ENCODE results near the gene TNNI3.

Gene TNNI3

DNA sequence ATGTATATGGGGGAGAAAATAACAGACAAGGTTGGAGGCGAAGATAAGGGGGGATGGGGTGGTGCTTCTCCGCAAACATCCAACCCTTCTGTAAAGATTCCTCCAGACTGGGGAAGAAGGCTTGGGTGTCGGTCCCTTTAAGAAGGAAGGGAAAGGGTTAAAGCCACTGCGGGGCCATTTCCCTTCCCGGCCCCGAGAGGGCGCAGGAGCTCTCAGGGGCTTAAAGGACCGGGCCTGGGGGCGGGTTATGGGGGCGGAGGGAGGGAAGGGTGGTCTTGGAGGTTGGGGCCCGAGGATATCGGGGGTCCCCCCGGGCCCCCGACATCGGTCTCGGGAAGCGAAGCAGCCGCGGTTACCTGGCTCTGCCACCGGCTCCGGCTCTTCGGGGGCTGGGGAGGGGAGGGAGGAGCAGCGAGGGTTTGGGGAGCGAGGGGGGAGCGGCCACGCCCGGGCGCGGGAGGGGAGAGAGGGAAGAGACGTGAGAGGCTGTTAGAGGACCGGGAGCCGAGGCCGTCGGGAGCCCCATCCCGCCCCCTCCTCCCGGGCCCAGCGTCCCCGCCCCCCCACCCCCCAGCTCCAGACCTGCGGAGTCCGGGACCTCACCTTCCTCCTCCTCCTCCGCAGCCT, 11.3 kb downstream of the TNNI3 start:
- Histone ChIP-seq H3K4me3 (ENCODE audit: extremely low read depth, insufficient read depth, low read length, poor library complexity, severe bottlenecking) (peak overlapping the region; percentile 35), H3K9me3 (ENCODE audit: control insufficient read depth, low read length) (no peaks in the 10 kb centered on the region), H3K36me3 (ENCODE audit: control insufficient read depth, insufficient read depth, low read length) (no peaks in the 10 kb centered on the region), H3K27ac (ENCODE audit: low read depth, low read length, severe bottlenecking) (no peak overlapping the region), H3K4me1 (ENCODE audit: control insufficient read depth, insufficient read depth, low read length, poor library complexity, severe bottlenecking) (no peaks in the 10 kb centered on the region)
- 0% methylated on average over 12 to 15 of the region's 41 CpGs for WGBS, 2 experiments (ENCODE audit: insufficient coverage in 2 of 2)

DNA sequence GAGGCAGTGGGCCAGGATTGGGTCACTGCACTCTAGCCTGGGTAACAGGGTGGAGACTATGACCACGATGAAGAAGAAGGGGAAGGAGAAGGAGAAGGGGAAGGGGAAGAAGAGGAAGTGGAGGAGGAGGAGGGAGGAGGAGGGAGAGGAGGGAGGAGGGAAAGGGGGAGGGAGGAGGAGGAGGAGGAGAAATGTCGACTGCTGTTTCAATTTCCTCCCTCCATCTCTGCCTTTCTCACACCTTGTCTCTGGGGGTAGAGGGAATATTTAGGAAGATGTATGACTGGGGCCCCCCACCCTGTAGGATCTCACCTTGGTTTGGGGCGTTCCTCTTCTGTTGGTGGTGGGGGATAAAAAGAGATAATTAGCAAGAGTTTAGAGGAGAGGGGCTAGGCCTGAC, 12.3 kb downstream of the TNNI3 start:
- H3K27ac ChIP-seq (ENCODE audit: low read depth, low read length, severe bottlenecking), result no peak overlapping the region
- H3K4me3 ChIP-seq (ENCODE audit: extremely low read depth, insufficient read depth, low read length, poor library complexity, severe bottlenecking), result no peak overlapping the region
- no peaks in the 10 kb centered on the region for H3K36me3 ChIP-seq (ENCODE audit: control insufficient read depth, insufficient read depth, low read length)
- no peaks in the 10 kb centered on the region for H3K4me1 ChIP-seq (ENCODE audit: control insufficient read depth, insufficient read depth, low read length, poor library complexity, severe bottlenecking)
- no CpG with 5 or more reads among the region's 3 CpGs for WGBS, 2 experiments (ENCODE audit: insufficient coverage in 2 of 2)
- H3K9me3 ChIP-seq (ENCODE audit: control insufficient read depth, low read length), result no peaks in the 10 kb centered on the region

DNA sequence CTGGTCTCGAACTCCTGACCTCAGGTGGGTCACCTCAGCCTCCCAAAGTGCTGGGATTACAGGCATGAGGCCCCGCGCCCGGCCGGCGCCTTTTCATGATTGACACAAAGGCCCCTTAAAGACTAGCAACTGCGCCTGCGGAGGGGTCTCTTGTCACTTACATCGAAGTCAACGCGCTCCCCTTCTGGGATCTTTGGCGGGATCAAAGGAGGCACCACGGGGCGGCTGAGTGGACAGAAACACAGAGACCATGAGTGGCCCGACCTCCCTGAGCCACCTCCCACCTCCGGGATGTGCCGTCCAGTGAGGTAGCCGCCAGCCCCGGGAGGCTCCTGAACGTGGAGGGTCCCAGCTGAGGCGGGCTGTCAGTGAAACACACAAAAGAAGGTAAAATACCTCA, 15.8 kb downstream of the TNNI3 start:
- H3K36me3 ChIP-seq (ENCODE audit: control insufficient read depth, insufficient read depth, low read length), result no peaks in the 10 kb centered on the region
- no peak overlapping the region for H3K27ac ChIP-seq (ENCODE audit: low read depth, low read length, severe bottlenecking)
- no peak overlapping the region for H3K4me3 ChIP-seq (ENCODE audit: extremely low read depth, insufficient read depth, low read length, poor library complexity, severe bottlenecking)
- peaks cover 9% of the 10 kb centered on the region for H3K4me1 ChIP-seq (ENCODE audit: control insufficient read depth, insufficient read depth, low read length, poor library complexity, severe bottlenecking)
- WGBS, 2 experiments (ENCODE audit: insufficient coverage in 2 of 2), result 30 to 43% methylated on average over 14 to 15 of the region's 21 CpGs
- no peaks in the 10 kb centered on the region for H3K9me3 ChIP-seq (ENCODE audit: control insufficient read depth, low read length)

DNA sequence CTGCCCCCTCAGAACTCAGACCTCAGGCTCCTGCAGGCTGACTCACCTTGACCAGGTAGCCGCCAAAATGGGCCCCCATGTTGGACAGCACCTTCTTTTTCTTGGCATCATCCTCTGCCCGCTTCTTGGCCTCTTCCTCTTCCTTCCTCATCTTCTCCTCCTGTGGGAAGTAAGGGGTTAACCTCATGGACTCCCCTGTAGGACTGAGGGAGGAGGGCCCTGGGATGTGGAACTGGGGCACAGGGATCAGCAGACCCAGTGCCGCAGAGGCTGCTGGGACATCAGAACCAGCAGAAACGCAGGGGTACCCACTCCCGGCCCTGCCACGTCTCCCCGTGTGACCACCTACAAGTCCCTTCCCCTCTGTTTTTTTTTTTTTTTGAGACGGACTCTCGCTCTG, 19.6 kb downstream of the TNNI3 start:
- WGBS, 2 experiments (ENCODE audit: insufficient coverage in 2 of 2), result 83 to 86% methylated on average over 5 to 7 of the region's 9 CpGs
- Histone ChIP-seq H3K27ac (ENCODE audit: low read depth, low read length, severe bottlenecking) (no peak overlapping the region), H3K4me1 (ENCODE audit: control insufficient read depth, insufficient read depth, low read length, poor library complexity, severe bottlenecking) (peaks cover 10% of the 10 kb centered on the region), H3K36me3 (ENCODE audit: control insufficient read depth, insufficient read depth, low read length) (no peaks in the 10 kb centered on the region), H3K4me3 (ENCODE audit: extremely low read depth, insufficient read depth, low read length, poor library complexity, severe bottlenecking) (no peak overlapping the region), H3K9me3 (ENCODE audit: control insufficient read depth, low read length) (no peaks in the 10 kb centered on the region)

DNA sequence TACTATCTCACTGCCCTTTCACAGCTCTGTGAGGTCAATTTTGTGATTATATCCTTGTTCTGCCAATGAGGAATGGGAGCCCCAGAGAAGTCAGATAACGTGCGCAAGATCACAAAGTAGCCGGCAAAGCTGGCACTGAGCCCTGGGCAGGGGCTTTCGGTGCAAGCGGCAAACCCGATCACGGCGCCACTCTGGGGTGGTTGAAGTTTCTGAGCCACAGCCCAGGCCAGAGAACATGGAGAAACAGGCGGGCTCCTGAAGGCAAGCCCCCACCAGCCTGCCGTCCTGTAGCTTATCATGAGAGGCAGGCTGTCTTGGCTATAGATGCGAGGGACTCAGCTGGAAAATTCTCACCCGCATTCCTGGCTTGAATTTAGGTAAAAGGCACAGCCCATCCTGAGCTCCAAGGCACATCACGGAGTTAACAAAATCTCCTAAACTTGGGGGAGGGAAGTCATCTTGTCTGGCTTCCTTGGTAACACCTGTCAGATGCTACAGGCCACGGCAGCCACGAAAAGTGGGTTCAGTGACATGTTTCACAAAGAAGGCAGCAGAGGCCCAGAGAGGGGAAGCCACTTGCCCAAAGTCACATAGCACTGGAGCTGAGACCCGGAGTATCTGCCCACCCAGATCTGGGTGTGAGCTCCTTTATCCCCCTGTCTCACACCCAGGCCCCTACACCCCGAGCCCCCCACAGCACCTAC, 21.0 kb downstream of the TNNI3 start:
- WGBS, 2 experiments (ENCODE audit: insufficient coverage in 2 of 2), result 94 to 96% methylated on average over 17 of the region's 17 CpGs

DNA sequence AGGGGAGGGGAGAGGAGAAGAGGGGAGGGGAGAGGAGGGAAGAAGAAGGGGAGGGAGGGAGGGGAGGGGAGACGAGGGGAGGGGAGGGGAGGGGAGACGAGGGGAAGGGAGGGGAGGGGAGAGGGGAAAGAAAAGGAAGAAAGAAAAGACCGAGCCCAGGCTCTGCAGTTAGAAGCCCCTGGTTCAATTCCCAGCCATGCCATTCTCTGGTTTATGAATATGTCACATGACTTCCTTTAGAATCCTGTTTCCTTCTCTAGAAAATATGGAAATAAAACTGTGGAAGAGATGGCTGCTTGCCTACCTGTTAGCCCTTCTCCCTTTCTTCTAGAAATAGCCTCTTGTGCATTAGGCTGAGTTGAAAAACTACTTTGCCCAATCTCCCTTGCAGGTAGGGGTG, 22.8 kb downstream of the TNNI3 start:
- peaks cover 12% of the 10 kb centered on the region for H3K4me1 ChIP-seq (ENCODE audit: control insufficient read depth, insufficient read depth, low read length, poor library complexity, severe bottlenecking)
- no CpG with 5 or more reads among the region's 3 CpGs for WGBS, 2 experiments (ENCODE audit: insufficient coverage in 2 of 2)
- H3K4me3 ChIP-seq (ENCODE audit: extremely low read depth, insufficient read depth, low read length, poor library complexity, severe bottlenecking), result no peak overlapping the region
- H3K9me3 ChIP-seq (ENCODE audit: control insufficient read depth, low read length), result no peaks in the 10 kb centered on the region
- H3K27ac ChIP-seq (ENCODE audit: low read depth, low read length, severe bottlenecking), result no peak overlapping the region
- no peaks in the 10 kb centered on the region for H3K36me3 ChIP-seq (ENCODE audit: control insufficient read depth, insufficient read depth, low read length)

More for the DNA sequence above, 21.0 kb downstream of the TNNI3 start:
- H3K27ac ChIP-seq (ENCODE audit: low read depth, low read length, severe bottlenecking), result no peak overlapping the region
- H3K4me3 ChIP-seq (ENCODE audit: extremely low read depth, insufficient read depth, low read length, poor library complexity, severe bottlenecking), result no peak overlapping the region
- peaks cover 12% of the 10 kb centered on the region for H3K4me1 ChIP-seq (ENCODE audit: control insufficient read depth, insufficient read depth, low read length, poor library complexity, severe bottlenecking)
- H3K36me3 ChIP-seq (ENCODE audit: control insufficient read depth, insufficient read depth, low read length), result no peaks in the 10 kb centered on the region
- H3K9me3 ChIP-seq (ENCODE audit: control insufficient read depth, low read length), result no peaks in the 10 kb centered on the region

DNA sequence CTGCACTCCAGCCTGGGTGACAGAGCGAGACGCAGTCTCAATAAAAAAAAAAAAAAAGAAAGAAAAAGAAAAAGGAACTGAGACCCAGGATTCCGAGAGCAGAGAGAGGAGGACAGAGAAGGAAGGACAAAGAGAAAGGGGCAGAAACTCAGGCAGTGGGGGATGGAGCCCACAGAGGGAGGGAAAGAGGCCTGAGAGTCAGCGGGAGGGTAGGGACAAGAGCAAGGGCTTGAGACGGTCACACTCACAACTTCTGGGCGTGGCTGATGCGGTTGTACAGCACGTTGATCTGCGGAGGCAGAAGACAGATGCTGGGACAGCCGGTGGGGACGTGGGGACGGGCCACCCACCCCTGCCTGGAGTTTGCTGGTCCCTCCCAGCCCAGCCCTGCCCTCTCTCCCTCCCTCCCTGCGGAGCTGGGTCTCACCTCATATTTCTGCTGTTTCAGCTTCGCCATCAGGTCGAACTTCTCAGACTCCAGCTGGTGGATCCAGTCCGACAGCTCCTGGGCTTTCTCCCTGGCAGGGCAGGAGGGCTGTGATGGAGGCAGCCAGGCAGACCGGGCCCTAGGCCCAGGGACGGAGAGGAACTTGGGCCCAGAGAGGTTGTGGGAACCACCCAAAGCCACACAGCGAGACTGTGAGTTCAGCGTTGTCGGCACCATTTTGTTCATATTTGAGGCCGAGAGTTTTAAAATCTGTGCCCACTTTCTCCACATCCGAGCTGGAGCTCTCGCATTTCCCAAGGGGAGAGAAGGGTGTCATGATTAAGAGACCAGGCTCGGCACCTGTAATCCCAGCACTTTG, 23.7 kb downstream of the TNNI3 start:
- 87 to 88% methylated on average over 23 to 25 of the region's 25 CpGs for WGBS, 2 experiments (ENCODE audit: insufficient coverage in 2 of 2)
- peaks cover 12% of the 10 kb centered on the region for H3K4me1 ChIP-seq (ENCODE audit: control insufficient read depth, insufficient read depth, low read length, poor library complexity, severe bottlenecking)
- H3K36me3 ChIP-seq (ENCODE audit: control insufficient read depth, insufficient read depth, low read length), result no peaks in the 10 kb centered on the region
- H3K27ac ChIP-seq (ENCODE audit: low read depth, low read length, severe bottlenecking), result no peak overlapping the region
- no peak overlapping the region for H3K4me3 ChIP-seq (ENCODE audit: extremely low read depth, insufficient read depth, low read length, poor library complexity, severe bottlenecking)
- no peaks in the 10 kb centered on the region for H3K9me3 ChIP-seq (ENCODE audit: control insufficient read depth, low read length)

DNA sequence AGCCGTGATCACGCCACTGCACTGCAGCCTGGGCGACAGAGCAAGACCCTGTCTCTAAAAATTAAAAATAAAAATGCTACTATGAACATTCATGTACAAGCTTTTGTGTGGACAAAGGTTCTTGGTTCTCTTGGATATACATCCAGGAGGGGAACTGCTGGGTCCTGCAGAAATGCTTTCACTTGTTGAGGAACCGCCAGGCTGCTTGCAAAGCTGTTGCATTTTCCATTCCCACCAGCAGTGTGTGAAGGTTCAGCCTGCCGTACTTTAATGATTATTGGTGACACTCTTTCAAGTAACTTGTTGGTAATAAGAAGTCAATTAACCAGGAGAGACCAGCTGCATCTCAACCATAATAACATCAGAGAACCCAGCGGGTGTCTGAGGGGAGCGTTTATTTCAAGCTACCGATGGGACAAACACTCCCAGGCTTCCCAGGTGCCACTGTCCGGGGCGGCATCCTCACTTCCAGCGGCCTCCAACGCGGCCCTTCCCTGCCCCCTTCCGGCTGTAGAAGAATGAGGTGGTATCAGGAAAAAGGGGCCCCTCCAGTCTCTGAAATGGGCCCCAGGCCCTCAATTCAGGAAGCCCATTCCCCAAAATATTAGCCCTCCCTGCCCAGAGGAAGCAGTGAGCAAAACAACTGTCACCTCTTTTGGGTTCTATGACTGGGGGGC, 24.9 kb downstream of the TNNI3 start:
- 92 to 100% methylated on average over 3 to 7 of the region's 14 CpGs for WGBS, 2 experiments (ENCODE audit: insufficient coverage in 2 of 2)
- H3K27ac ChIP-seq (ENCODE audit: low read depth, low read length, severe bottlenecking), result no peak overlapping the region
- H3K4me3 ChIP-seq (ENCODE audit: extremely low read depth, insufficient read depth, low read length, poor library complexity, severe bottlenecking), result no peak overlapping the region
- no peaks in the 10 kb centered on the region for H3K9me3 ChIP-seq (ENCODE audit: control insufficient read depth, low read length)
- no peaks in the 10 kb centered on the region for H3K36me3 ChIP-seq (ENCODE audit: control insufficient read depth, insufficient read depth, low read length)
- peaks cover 3% of the 10 kb centered on the region for H3K4me1 ChIP-seq (ENCODE audit: control insufficient read depth, insufficient read depth, low read length, poor library complexity, severe bottlenecking)

DNA sequence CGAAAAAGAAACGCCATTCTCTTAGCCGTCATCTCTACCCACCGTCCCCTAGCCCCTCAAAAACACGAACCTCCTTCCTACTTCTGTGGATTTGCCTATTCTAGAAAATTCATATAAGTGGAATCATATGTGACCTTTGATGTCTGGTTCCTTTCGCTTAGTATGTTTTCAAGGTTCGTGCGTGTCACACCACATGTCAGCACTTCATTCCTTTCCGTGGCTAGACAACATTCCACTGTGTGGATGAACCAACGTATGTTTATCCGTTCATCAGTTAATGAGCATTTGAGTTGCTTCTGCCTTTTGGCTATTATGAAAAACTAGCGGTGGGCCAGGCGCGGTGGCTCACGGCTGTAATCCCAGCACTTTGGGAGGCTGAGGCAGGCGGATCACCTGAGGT, 26.1 kb downstream of the TNNI3 start:
- H3K4me1 ChIP-seq (ENCODE audit: control insufficient read depth, insufficient read depth, low read length, poor library complexity, severe bottlenecking), result peaks cover 2% of the 10 kb centered on the region
- no peaks in the 10 kb centered on the region for H3K9me3 ChIP-seq (ENCODE audit: control insufficient read depth, low read length)
- H3K4me3 ChIP-seq (ENCODE audit: extremely low read depth, insufficient read depth, low read length, poor library complexity, severe bottlenecking), result no peak overlapping the region
- no peaks in the 10 kb centered on the region for H3K36me3 ChIP-seq (ENCODE audit: control insufficient read depth, insufficient read depth, low read length)
- WGBS, 2 experiments (ENCODE audit: insufficient coverage in 2 of 2), result 96% methylated on average over 14 to 16 of the region's 16 CpGs
- no peak overlapping the region for H3K27ac ChIP-seq (ENCODE audit: low read depth, low read length, severe bottlenecking)

DNA sequence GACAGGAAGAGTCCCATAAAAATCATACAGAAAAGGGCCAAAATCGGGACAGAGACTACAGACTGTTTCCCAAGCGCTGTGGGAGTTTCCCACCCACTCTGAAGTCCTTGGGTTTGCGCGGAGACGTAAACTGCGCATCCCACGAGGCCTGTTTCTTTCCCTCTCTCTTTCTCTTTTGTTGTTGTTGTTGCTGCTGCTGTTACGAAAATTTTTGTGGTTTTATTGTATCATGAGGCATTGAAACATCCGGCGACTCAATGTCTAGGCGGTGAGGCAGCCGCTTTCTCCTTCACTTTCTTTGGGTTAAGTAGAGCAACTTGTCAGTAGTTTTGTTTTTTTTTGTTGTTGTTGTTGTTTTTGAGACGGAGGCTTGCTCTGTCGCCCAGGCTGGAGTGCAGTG, 38.5 kb downstream of the TNNI3 start:
- WGBS, 2 experiments (ENCODE audit: insufficient coverage in 2 of 2), result 89 to 99% methylated on average over 6 to 9 of the region's 14 CpGs

More for the DNA sequence above, 38.5 kb downstream of the TNNI3 start:
- peaks cover 19% of the 10 kb centered on the region for H3K4me1 ChIP-seq (ENCODE audit: control insufficient read depth, insufficient read depth, low read length, poor library complexity, severe bottlenecking)
- H3K9me3 ChIP-seq (ENCODE audit: control insufficient read depth, low read length), result no peaks in the 10 kb centered on the region
- H3K36me3 ChIP-seq (ENCODE audit: control insufficient read depth, insufficient read depth, low read length), result peaks cover 3% of the 10 kb centered on the region
- no peak overlapping the region for H3K4me3 ChIP-seq (ENCODE audit: extremely low read depth, insufficient read depth, low read length, poor library complexity, severe bottlenecking)
- H3K27ac ChIP-seq (ENCODE audit: low read depth, low read length, severe bottlenecking), result no peak overlapping the region
